K562 (cell line): ENCODE data around the gene ZNF646. TPM values are rescaled to one million over a fixed set of nuclear protein-coding genes. Genes with fewer than 3 reads are reported as not detected.

Experiments used
- ARID2 ChIP-seq: fragments of 450-650 bp; IDR thresholded peaks from 2 replicates; pipeline ENCODE4 v1.6.1; 2017; ENCODE audit warnings: antibody characterized with exemption, mild to moderate bottlenecking
- ARNT ChIP-seq, 2 experiments: fragments of 450-650 bp; IDR thresholded peaks; 2 replicates each; pipeline ENCODE4 v1.6.1; 2016; ENCODE audit warnings: mild to moderate bottlenecking in 1 of 2
- ATF2 ChIP-seq: sonication (generic); formaldehyde crosslinking; IDR thresholded peaks from 2 replicates; pipeline ENCODE4 v1.8.1; 2022; ENCODE audit warnings: missing genetic modification reagents
- CBFA2T3 ChIP-seq: fragments of 450-650 bp; IDR thresholded peaks from 2 replicates; pipeline ENCODE4 v1.6.1; 2017
- CGGBP1 ChIP-seq: fragments of 250-450 bp; sonication (Bioruptor Pico); IDR thresholded peaks from 2 replicates; pipeline ENCODE4 v1.9.0; 2021; ENCODE audit warnings: mild to moderate bottlenecking
- E2F3 ChIP-seq: fragments of 250-450 bp; sonication (Bioruptor Pico); IDR thresholded peaks from 2 replicates; pipeline ENCODE4 v1.4.0; 2020; ENCODE audit warnings: mild to moderate bottlenecking
- FOXJ2 ChIP-seq: fragments of 200-800 bp; sonication (Bioruptor generic); IDR thresholded peaks from 2 replicates; pipeline ENCODE4 v1.6.1; 2016; ENCODE audit warnings: missing genetic modification characterization, missing compliant biosample characterization
- HBP1 ChIP-seq: fragments of 450-650 bp; formaldehyde crosslinking; IDR thresholded peaks from 2 replicates; pipeline ENCODE4 v1.4.0; 2022; ENCODE audit warnings: missing genetic modification characterization
- HMGXB4 ChIP-seq: sonication (generic); formaldehyde crosslinking; IDR thresholded peaks from 2 replicates; pipeline ENCODE4 v1.8.1; 2023; ENCODE audit warnings: mild to moderate bottlenecking, missing genetic modification reagents
- NCOR1 ChIP-seq: fragments of 450-650 bp; IDR thresholded peaks from 2 replicates; pipeline ENCODE4 v1.6.1; 2016; ENCODE audit warnings: mild to moderate bottlenecking, moderate library complexity
- NR3C1 ChIP-seq: sonication (generic); formaldehyde crosslinking; IDR thresholded peaks from 2 replicates; pipeline ENCODE4 v1.8.1; 2022; ENCODE audit warnings: missing genetic modification reagents
- POLR3G ChIP-seq: IDR thresholded peaks from 2 replicates; pipeline ENCODE4 v1.6.1; 2011; ENCODE audit not compliant: insufficient read length, insufficient replicate concordance; ENCODE audit errors: extremely low read depth
- RBM22 ChIP-seq: fragments of 200-400 bp; formaldehyde crosslinking; IDR thresholded peaks from 2 replicates; pipeline ENCODE4 v1.6.1; 2018; ENCODE audit warnings: low read length, low read depth; ENCODE audit not compliant: poor library complexity, severe bottlenecking
- SIRT6 ChIP-seq: IDR thresholded peaks from one replicate; pipeline ENCODE4 v1.6.1; 2012; ENCODE audit warnings: low read depth, mild to moderate bottlenecking, control low read depth, inconsistent platforms, low read length, moderate library complexity
- TEAD4 ChIP-seq, 2 experiments: sonication (generic) in 1 of 2; formaldehyde crosslinking in 1 of 2; IDR thresholded peaks; 2 replicates each; pipeline versions ENCODE4 v1.6.1 to v1.8.0; 2012 to 2022; ENCODE audit warnings: borderline replicate concordance in 1 of 2, inconsistent platforms in 1 of 2, low read length in 1 of 2, mild to moderate bottlenecking in 1 of 2, missing genetic modification reagents in 1 of 2
- THAP7 ChIP-seq: fragments of 250-450 bp; sonication (Bioruptor Pico); IDR thresholded peaks from 2 replicates; pipeline ENCODE4 v1.5.0; 2021
- ZMIZ1 ChIP-seq, 2 experiments: fragments of 150-350 bp in 1 of 2; IDR thresholded peaks; 2 replicates each; pipeline ENCODE4 v1.6.1; 2012 to 2016; ENCODE audit warnings: low read depth in 2 of 2, low read length in 2 of 2, mild to moderate bottlenecking in 1 of 2, moderate library complexity in 1 of 2
- ZNF175 ChIP-seq: fragments of 200-800 bp; sonication (Bioruptor generic); IDR thresholded peaks from 2 replicates; pipeline ENCODE4 v1.6.1; 2016; ENCODE audit warnings: low read depth, mild to moderate bottlenecking, missing genetic modification characterization, missing compliant biosample characterization
- ZNF347 ChIP-seq: fragments of 450-650 bp; formaldehyde crosslinking; IDR thresholded peaks from 2 replicates; pipeline ENCODE4 v1.4.0; 2020; ENCODE audit warnings: low read depth, mild to moderate bottlenecking, moderate library complexity
- polyA plus RNA-seq, 8 experiments: library from polyadenylated mRNA; depleted of rRNA in 4 of 8; stranded (reverse) in 5 of 8; unstranded in 3 of 8; fragments of >200 nt; fragmentation: Nextera tagmentation in 2 of 8; fragmentation: Illumina TruSeq in 1 of 8; extraction: Ambion mirVana in 2 of 8; extraction: Trizol in 1 of 8; gene quantifications; 2 replicates each; pipeline versions ENCODE4 v1.2.1 to v1.2.3, GENCODE V29; 2011 to 2014; ENCODE audit warnings: inconsistent platforms in 1 of 8, missing spikeins in 1 of 8
- total RNA-seq, 7 experiments: library from RNA; depleted of rRNA in 6 of 7; stranded (reverse); fragments of >200 nt in 6 of 7; fragmentation: Illumina TruSeq in 2 of 7; extraction: Trizol in 2 of 7; gene quantifications; 2 replicates each; pipeline versions ENCODE4 v1.2.1 to v1.2.3, GENCODE V29; 2011 to 2021; ENCODE audit warnings: low replicate concordance in 1 of 7

Gene ZNF646
- total and polyA plus RNA-seq, 9 of the 15 experiments (the other 6 are each of a cell fraction or from before 2014, with no cell fraction given) = 0.08 to 20.6 (median 8.0) TPM

GRCh38 chr16:31105677-31106213 is 31.5 kb downstream of the ZNF646 start (continued):
- TF ChIP-seq POLR3G (no peak), ZNF347 (CRISPR knock-in tag) (no peak), E2F3 (peak; percentile 66; the same call in 1 of the 2 replicates), ATF2 (CRISPR knock-in tag) (no peak), RBM22 (no peak), ARNT (IDR thresholded peaks at IDR 0.05) (no peak), CGGBP1 (no peak), CBFA2T3 (0 out of 2 replicates have a peak, but pooled peaks have one; percentile 21), ARID2 (no peak), FOXJ2 (tag) (no peak), HBP1 (no peak), THAP7 (CRISPR knock-in tag) (no peak), SIRT6 (no peak), HMGXB4 (0 out of 2 replicates have a peak, but pooled peaks have one; percentile 28), NCOR1 (peak; percentile 87), NR3C1 (CRISPR knock-in tag) (no peak), TEAD4 (IDR thresholded peaks at IDR 0.05; ENCODE audit: low read length) (peak; percentile 42), TEAD4 (CRISPR knock-in tag; IDR thresholded peaks at IDR 0.05; ENCODE audit: borderline replicate concordance) (no peak), ZMIZ1 (IDR thresholded peaks at IDR 0.05; ENCODE audit: low read depth in 2 of 2, low read length in 2 of 2) (0 out of 4 replicates have a peak, but pooled peaks of 1 of the 2 experiments have one; percentile 39), ZNF175 (no peak)
